HAP-1 (cell line): ENCODE measurements around the gene ZNF70.
A peak's percentile ranks its signal among the peaks of the same experiment; 100 is the strongest.
"Not testable (repeated sequence)": the region's sequence is repeated elsewhere in the genome, so short reads cannot be mapped to it uniquely, and the experiment has no call there.

Experiments
- DNase-seq, 2 experiments: peaks; one replicate each; pipeline ENCODE4 v3.0.0-alpha.2; 2016 to 2020; ENCODE audit warnings: low spot score in 2 of 2
- H3K27me3 ChIP-seq: fragments of 250-450 bp; sonication (Bioruptor Pico); 2 replicates; pipeline ENCODE4 v1.5.1; 2020; ENCODE audit warnings: low read depth, mild to moderate bottlenecking, moderate library complexity
- H3K36me3 ChIP-seq: fragments of 250-450 bp; sonication (Bioruptor Pico); replicated peaks from 2 replicates; pipeline ENCODE4 v1.5.1; 2020; ENCODE audit warnings: mild to moderate bottlenecking
- H3K4me1 ChIP-seq: fragments of 250-450 bp; sonication (Bioruptor Pico); 2 replicates; pipeline ENCODE4 v1.5.1; 2020; ENCODE audit warnings: mild to moderate bottlenecking
- H3K4me3 ChIP-seq: fragments of 250-450 bp; sonication (Bioruptor Pico); 2 replicates; pipeline ENCODE4 v1.5.1; 2020; ENCODE audit warnings: mild to moderate bottlenecking, moderate library complexity
- H3K9me3 ChIP-seq: fragments of 250-450 bp; sonication (Bioruptor Pico); 2 replicates; pipeline ENCODE4 v1.5.1; 2020; ENCODE audit warnings: mild to moderate bottlenecking, moderate library complexity
- in situ Hi-C: fragments of 300-500 bp; cut with MboI; formaldehyde crosslinking; loops from 3 replicates; pipeline ENCODE4 v1.14.3; 2020; ENCODE audit warnings: low sequenced_read_pairs, inconsistent platforms, mixed read lengths

Gene ZNF70

GRCh38 chr22:23744485-23744884, 6.4 kb downstream of the ZNF70 start:
- in situ Hi-C loops, result no loop called here
- DNase-seq, result no peak

GRCh38 chr22:23744001-23744400, 6.9 kb downstream of the ZNF70 start:
- H3K27me3 ChIP-seq, result no peaks in the 10 kb centered on the region
- no peak for DNase-seq
- H3K4me1 ChIP-seq, result no peaks in the 10 kb centered on the region
- in situ Hi-C loops, result no loop called here
- peaks cover 24% of the 10 kb centered on the region for H3K36me3 ChIP-seq
- no peak overlapping the region for H3K4me3 ChIP-seq
- H3K9me3 ChIP-seq, result no peaks in the 10 kb centered on the region; the same call in 1 of the 2 replicates

More at GRCh38 chr22:23744485-23744884, 6.4 kb downstream of the ZNF70 start:
- Histone ChIP-seq H3K27me3 (no peaks in the 10 kb centered on the region), H3K36me3 (peaks cover 24% of the 10 kb centered on the region), H3K4me3 (no peak overlapping the region), H3K4me1 (peaks cover under 1% of the 10 kb centered on the region; the same call in 1 of the 2 replicates), H3K9me3 (no peaks in the 10 kb centered on the region; the same call in 1 of the 2 replicates)

GRCh38 chr22:23743303-23743705, 7.6 kb downstream of the ZNF70 start:
- no peaks in the 10 kb centered on the region for H3K27me3 ChIP-seq
- in situ Hi-C loops, result no loop called here
- H3K4me1 ChIP-seq, result no peaks in the 10 kb centered on the region
- no peak for DNase-seq
- peaks cover 24% of the 10 kb centered on the region for H3K36me3 ChIP-seq
- H3K9me3 ChIP-seq, result no peaks in the 10 kb centered on the region; the same call in 1 of the 2 replicates
- no peak overlapping the region for H3K4me3 ChIP-seq

- DNase-seq, result no peak
- Histone ChIP-seq H3K4me1 (no peaks in the 10 kb centered on the region), H3K9me3 (no peaks in the 10 kb centered on the region; the same call in 1 of the 2 replicates), H3K4me3 (no peak overlapping the region), H3K27me3 (no peaks in the 10 kb centered on the region), H3K36me3 (peaks cover 24% of the 10 kb centered on the region)
- in situ Hi-C loops, result no loop called here
These were observed 8.2 kb downstream of the ZNF70 start for GRCh38 chr22:23742505-23743264.

DNA sequence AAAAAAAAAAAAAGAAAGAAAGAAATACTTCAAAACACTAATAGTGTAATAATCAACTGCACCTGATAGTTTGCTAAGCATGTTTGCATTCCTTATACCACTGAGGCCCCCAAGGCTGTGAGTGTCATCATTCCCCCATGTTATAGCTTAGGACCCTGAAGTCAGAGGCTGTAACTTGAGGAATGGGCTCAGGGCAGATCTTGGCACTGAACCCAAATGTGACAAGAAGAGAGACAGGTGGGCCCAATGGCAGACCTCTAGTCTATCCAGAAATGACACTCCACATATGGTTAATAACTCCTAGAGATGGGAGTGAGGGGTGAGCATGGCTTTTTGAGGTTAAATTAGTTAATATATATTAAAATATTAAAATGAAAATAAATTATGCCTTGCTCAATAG, 13.2 kb downstream of the ZNF70 start:
- Histone ChIP-seq H3K9me3 (no peaks in the 10 kb centered on the region), H3K4me1 (no peaks in the 10 kb centered on the region), H3K27me3 (no peaks in the 10 kb centered on the region), H3K36me3 (no peaks in the 10 kb centered on the region; the same call in 1 of the 2 replicates), H3K4me3 (no peak overlapping the region)
- DNase-seq, result no peak
- in situ Hi-C loops, result no loop called here

DNA sequence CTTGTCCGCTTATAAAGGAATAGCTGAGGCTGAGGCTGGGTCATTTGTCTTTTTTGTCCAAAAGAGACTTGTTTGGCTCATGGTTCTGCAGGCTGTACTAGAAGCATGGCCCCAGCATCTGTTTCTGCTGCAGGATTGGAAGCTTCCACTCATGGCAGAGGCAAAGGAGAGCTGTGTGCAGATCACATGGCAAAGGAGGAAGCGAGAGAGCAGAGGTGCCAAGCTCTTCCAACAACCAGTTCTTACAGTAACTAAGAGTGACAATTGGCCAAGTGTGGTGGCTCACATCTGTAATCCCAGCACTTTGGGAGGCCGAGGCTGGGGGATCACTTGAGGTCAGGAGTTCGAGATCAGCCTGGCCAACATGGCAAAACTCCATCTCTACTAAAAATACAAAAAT, 22.8 kb downstream of the ZNF70 start:
- H3K9me3 ChIP-seq, in situ Hi-C loops, H3K27me3 ChIP-seq, H3K4me3 ChIP-seq, H3K4me1 ChIP-seq, H3K36me3 ChIP-seq, DNase-seq: not testable (repeated sequence)

DNA sequence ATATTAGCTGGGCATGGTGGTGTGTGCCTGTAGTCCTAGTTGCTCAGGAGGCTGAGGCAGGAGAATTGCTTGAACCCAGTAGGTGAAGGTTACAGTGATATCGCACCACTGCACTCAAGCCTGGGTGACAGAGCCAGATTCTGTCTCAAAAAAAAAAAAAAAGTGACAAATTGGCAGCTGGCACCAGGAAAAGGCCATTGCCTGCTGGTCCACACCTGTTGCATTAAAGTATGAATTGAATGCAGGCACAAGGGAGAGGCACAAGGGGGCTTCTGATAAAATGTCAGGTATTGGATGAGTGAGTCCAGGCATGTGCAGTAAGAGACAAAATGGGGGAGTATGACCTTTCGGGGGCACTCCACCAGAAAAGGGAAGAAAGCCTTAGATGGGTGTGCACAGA, 28.2 kb downstream of the ZNF70 start:
- Histone ChIP-seq H3K4me3 (no peak overlapping the region), H3K27me3 (no peaks in the 10 kb centered on the region)
- in situ Hi-C loops, result no loop called here

GRCh38 chr22:23722160-23722559, 28.8 kb downstream of the ZNF70 start:
- in situ Hi-C loops, result no loop called here
- H3K27me3 ChIP-seq, result no peaks in the 10 kb centered on the region
- no peak overlapping the region for H3K4me3 ChIP-seq
- no peaks in the 10 kb centered on the region for H3K9me3 ChIP-seq
- no peak for DNase-seq
- H3K36me3 ChIP-seq, result no peaks in the 10 kb centered on the region
- no peaks in the 10 kb centered on the region for H3K4me1 ChIP-seq

More for the DNA sequence above, 28.2 kb downstream of the ZNF70 start:
- Histone ChIP-seq H3K9me3 (no peaks in the 10 kb centered on the region), H3K4me1 (no peaks in the 10 kb centered on the region), H3K36me3 (no peaks in the 10 kb centered on the region)
- no peak for DNase-seq

DNA sequence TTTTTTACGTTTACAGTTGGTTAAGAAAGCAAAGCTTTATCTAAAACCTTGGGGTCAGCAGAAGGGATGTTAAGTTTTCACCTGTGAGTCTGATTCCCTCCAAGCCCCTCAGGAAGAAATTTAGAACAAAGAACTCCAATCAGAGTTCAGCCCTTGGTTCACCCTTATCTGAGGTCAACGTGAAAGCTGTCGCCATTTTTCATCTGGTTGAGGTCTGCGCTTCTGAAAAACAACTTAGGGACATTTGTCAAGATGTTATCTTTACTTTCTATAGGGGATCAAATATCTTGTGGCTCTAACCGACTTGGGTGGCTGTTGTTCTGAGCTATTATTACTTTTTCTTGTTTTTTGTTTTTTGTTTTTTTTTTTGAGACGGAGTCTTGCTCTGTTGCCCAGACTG, 30.1 kb downstream of the ZNF70 start:
- no peak for DNase-seq
- Histone ChIP-seq H3K4me1 (no peaks in the 10 kb centered on the region; the same call in 1 of the 2 replicates), H3K9me3 (no peaks in the 10 kb centered on the region), H3K36me3 (no peaks in the 10 kb centered on the region; the same call in 1 of the 2 replicates), H3K27me3 (no peaks in the 10 kb centered on the region), H3K4me3 (no peak overlapping the region)
- in situ Hi-C loops, result no loop called here

GRCh38 chr22:23718371-23719165, 32.3 kb downstream of the ZNF70 start:
- in situ Hi-C loops, result no loop called here

GRCh38 chr22:23716811-23717801, 33.8 kb downstream of the ZNF70 start:
- Histone ChIP-seq H3K9me3 (no peaks in the 10 kb centered on the region), H3K36me3 (peaks cover 16% of the 10 kb centered on the region), H3K4me3 (peak overlapping the region; percentile 90), H3K27me3 (no peaks in the 10 kb centered on the region), H3K4me1 (no peaks in the 10 kb centered on the region; the same call in 1 of the 2 replicates)
- in situ Hi-C loops, result no loop called here
- peak; percentile 86 to 92 for DNase-seq

More at GRCh38 chr22:23718371-23719165, 32.3 kb downstream of the ZNF70 start:
- no peaks in the 10 kb centered on the region for H3K27me3 ChIP-seq
- peaks cover 8% of the 10 kb centered on the region for H3K36me3 ChIP-seq
- no peak for DNase-seq
- H3K9me3 ChIP-seq, result no peaks in the 10 kb centered on the region
- H3K4me1 ChIP-seq, result no peaks in the 10 kb centered on the region; the same call in 1 of the 2 replicates
- no peak overlapping the region for H3K4me3 ChIP-seq

DNA sequence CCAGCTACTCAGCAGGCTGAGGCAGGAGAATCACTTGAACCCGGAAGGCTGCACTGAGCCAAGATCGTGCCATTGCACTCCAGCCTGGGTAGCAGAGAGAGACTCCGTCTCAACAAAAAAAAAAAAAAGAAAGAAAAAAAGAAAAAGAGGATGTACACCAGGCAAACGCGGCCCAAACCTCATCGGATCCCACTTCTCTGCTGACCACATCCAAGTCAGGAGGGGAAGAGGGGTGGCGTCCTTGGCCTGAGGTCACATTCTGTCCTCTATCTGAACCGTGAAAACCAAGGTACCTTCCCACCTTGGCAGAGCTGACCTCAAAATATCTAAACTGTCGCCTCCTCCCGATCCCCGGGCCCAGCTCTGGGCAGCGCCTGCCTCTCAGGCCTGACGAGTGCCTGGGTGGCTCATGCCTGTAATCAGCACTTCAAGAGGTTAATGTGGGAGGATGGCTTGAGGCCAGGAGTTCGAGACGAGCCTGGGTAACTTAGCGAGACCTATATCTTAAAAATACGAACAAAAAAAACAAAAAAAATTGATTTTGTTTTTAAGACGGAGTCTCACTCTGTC, 35.0 kb downstream of the ZNF70 start:
- Histone ChIP-seq H3K4me3 (peak overlapping the region; percentile 90), H3K36me3 (peaks cover 23% of the 10 kb centered on the region), H3K4me1 (no peaks in the 10 kb centered on the region; the same call in 1 of the 2 replicates), H3K9me3 (no peaks in the 10 kb centered on the region), H3K27me3 (no peaks in the 10 kb centered on the region)
- DNase-seq, result no peak
- in situ Hi-C loops, result no loop called here
